ENCODE measurements around the gene DSTN.

DNA sequence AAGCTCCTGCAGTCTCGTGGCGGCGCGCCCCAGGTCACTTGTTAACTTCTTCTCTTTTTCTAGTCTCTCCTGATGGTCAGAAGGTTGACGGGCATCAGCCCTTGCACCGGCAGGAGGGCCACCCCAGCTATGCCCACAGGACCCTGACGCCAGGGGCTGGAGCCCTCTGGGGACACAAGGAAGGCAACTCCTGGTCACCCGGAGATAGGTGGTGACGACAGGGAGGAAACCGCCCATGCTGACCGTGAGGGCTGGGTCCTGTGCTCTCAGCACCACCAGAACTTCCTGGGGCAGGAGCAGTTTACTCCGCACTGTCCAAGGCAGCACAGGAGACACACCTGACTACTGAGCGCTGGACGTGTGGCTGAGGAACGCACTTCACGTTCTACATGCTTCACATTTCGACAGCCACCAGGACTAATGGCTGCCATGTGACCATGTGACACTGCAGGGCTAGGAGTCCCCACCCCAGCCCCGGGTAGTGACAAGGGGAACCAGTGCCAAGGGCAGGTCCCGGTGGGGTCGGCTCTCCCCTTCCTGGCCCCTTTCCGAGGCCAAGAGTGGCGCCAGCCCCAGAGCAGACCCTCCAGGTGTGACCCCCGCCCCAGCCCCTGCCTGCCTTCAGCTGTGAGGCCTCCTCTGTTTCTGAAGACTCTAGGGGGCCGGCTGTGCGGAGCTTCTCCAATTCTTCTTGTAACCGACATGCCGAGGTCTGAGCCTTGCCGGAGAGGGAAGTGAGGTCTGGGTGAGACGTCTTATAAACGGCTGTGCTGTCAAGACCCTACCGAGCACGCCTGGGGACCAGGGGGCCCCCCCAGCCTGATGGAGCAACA is 45.2 kb downstream of the DSTN start:
- TF ChIP-seq CTCF (IDR thresholded peaks at IDR 0.05) (no peak), POLR2A (IDR thresholded peaks at IDR 0.05) (no peak)

Data from tibial nerve (tissue), 3 donors.